OCI-LY1 (cell line): Measurements from ENCODE around the gene PGC.

Source experiments
- H2AFZ ChIP-seq: fragments of 200-600 bp; sonication (generic), shearing (Covaris generic); 2 replicates; pipeline ENCODE4 v1.6.0; 2014; ENCODE audit warnings: antibody characterized with exemption, mild to moderate bottlenecking, low read length
- H3F3A ChIP-seq: fragments of 200-600 bp; sonication (generic), shearing (Covaris generic); 2 replicates; pipeline ENCODE4 v1.6.0; 2014; ENCODE audit warnings: mild to moderate bottlenecking, antibody characterized with exemption, low read length, moderate library complexity; ENCODE audit not compliant: insufficient read depth
- H3K27ac ChIP-seq: fragments of 200-600 bp; sonication (generic); 2 replicates; pipeline ENCODE4 v1.5.1; 2014; ENCODE audit warnings: low read length, mixed run types, mild to moderate bottlenecking, low read depth; ENCODE audit not compliant: poor library complexity, severe bottlenecking
- H3K27me3 ChIP-seq: fragments of 200-600 bp; sonication (generic); 2 replicates; pipeline ENCODE4 v1.6.0; 2014; ENCODE audit warnings: antibody characterized with exemption, mild to moderate bottlenecking, low read length, moderate library complexity; ENCODE audit not compliant: insufficient read depth
- H3K36me3 ChIP-seq: fragments of 200-600 bp; sonication (generic); 2 replicates; pipeline ENCODE4 v1.6.1; 2014; ENCODE audit warnings: mild to moderate bottlenecking, antibody characterized with exemption, low read length, moderate library complexity, mixed read lengths; ENCODE audit not compliant: insufficient read depth
- H3K4me1 ChIP-seq: fragments of 200-600 bp; sonication (generic); 2 replicates; pipeline ENCODE4 v1.5.1; 2014; ENCODE audit warnings: mild to moderate bottlenecking, low read length, moderate library complexity; ENCODE audit not compliant: insufficient read depth, severe bottlenecking
- H3K4me2 ChIP-seq: fragments of 200-600 bp; sonication (generic), shearing (Covaris generic); 2 replicates; pipeline ENCODE4 v1.6.1; 2014; ENCODE audit warnings: low read length
- H3K4me3 ChIP-seq: fragments of 200-600 bp; sonication (generic); 2 replicates; pipeline ENCODE4 v1.5.1; 2014; ENCODE audit warnings: low read length, low read depth, mild to moderate bottlenecking, mixed read lengths; ENCODE audit not compliant: poor library complexity, severe bottlenecking
- H3K79me2 ChIP-seq: fragments of 200-600 bp; shearing (Covaris generic); 2 replicates; pipeline ENCODE4 v1.6.1; 2016; ENCODE audit warnings: mixed run types, low read length, mixed read lengths; ENCODE audit not compliant: insufficient read depth
- H3K9ac ChIP-seq: fragments of 200-600 bp; sonication (generic), shearing (Covaris generic); 2 replicates; pipeline ENCODE4 v1.6.1; 2014; ENCODE audit warnings: mild to moderate bottlenecking, low read length, mixed read lengths
- H3K9me2 ChIP-seq: fragments of 200-600 bp; sonication (generic), shearing (Covaris generic); 2 replicates; pipeline ENCODE4 v1.6.1; 2014; ENCODE audit warnings: low read depth, mild to moderate bottlenecking, low read length, mixed read lengths
- H3K9me3 ChIP-seq: fragments of 200-600 bp; shearing (Covaris generic); 2 replicates; pipeline ENCODE4 v1.6.1; 2014; ENCODE audit warnings: low read length, mixed read lengths
- H4K20me1 ChIP-seq: fragments of 200-600 bp; sonication (generic), shearing (Covaris generic); 2 replicates; pipeline ENCODE4 v1.6.0; 2016; ENCODE audit warnings: mild to moderate bottlenecking, low read length; ENCODE audit not compliant: insufficient read depth
- CTCF ChIP-seq: fragments of 200-600 bp; sonication (generic), shearing (Covaris generic); IDR thresholded peaks from 2 replicates; pipeline ENCODE4 v1.5.1; 2017; ENCODE audit warnings: mild to moderate bottlenecking, antibody characterized with exemption, low read length, moderate library complexity, mixed read lengths
- EZH2 ChIP-seq: fragments of 200-600 bp; sonication (generic), shearing (Covaris generic); IDR thresholded peaks from 2 replicates; pipeline ENCODE4 v1.8.0; 2017; ENCODE audit warnings: borderline replicate concordance, mixed run types, mild to moderate bottlenecking, antibody characterized with exemption, low read length, moderate library complexity, mixed read lengths

PGC gene

DNA sequence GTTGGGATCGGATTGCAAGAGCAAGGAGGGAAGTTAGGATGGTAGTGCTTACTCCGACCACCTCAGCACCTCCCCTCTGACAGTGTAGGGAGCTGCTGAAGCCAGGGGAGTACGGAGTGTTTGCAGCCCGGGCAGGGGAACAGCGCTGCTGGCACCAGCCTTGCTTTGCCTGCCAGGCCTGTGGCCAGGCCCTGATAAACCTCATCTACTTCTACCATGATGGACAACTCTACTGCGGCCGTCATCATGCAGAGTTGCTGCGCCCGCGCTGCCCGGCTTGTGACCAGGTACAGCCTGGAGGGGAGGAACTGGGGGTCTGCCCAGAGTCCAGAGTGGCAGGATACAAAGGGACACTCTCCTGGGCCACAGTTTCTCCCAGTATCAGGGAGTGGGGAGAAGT, 38.1 kb upstream of the PGC start:
- peaks cover 10% of the 10 kb centered on the region for H3K79me2 ChIP-seq
- no peaks in the 10 kb centered on the region for H3F3A ChIP-seq
- no peak for TF ChIP-seq CTCF
- no peak for TF ChIP-seq EZH2
- no peak overlapping the region for H2AFZ ChIP-seq
- no peak overlapping the region for H3K9ac ChIP-seq
- no peak overlapping the region for H3K4me3 ChIP-seq
- H3K4me2 ChIP-seq = no peak overlapping the region
- 0 out of 2 replicates have a peak, but pooled peaks cover 5% of the 10 kb centered on the region for H3K27me3 ChIP-seq
- peaks cover 23% of the 10 kb centered on the region for H3K4me1 ChIP-seq
- no peaks in the 10 kb centered on the region for H4K20me1 ChIP-seq
- H3K9me3 ChIP-seq = no peaks in the 10 kb centered on the region
- no peaks in the 10 kb centered on the region for H3K9me2 ChIP-seq
- no peak overlapping the region for H3K27ac ChIP-seq
- H3K36me3 ChIP-seq = peaks cover 14% of the 10 kb centered on the region

GRCh38 chr6:41784581-41785171, 37.5 kb upstream of the PGC start:
- no peaks in the 10 kb centered on the region for H3K9me3 ChIP-seq
- H3K9me2 ChIP-seq = no peaks in the 10 kb centered on the region
- peaks cover 8% of the 10 kb centered on the region for H3K36me3 ChIP-seq
- 0 out of 2 replicates have a peak, but pooled peaks cover 5% of the 10 kb centered on the region for H3K27me3 ChIP-seq
- peaks cover 7% of the 10 kb centered on the region for H3K79me2 ChIP-seq
- H3K4me2 ChIP-seq = no peak overlapping the region
- TF ChIP-seq EZH2 (no peak), CTCF (no peak)
- H3K4me1 ChIP-seq = peaks cover 23% of the 10 kb centered on the region
- no peaks in the 10 kb centered on the region for H3F3A ChIP-seq
- H4K20me1 ChIP-seq = no peaks in the 10 kb centered on the region
- no peak overlapping the region for H3K9ac ChIP-seq
- H3K27ac ChIP-seq = no peak overlapping the region
- H3K4me3 ChIP-seq = no peak overlapping the region
- H2AFZ ChIP-seq = no peak overlapping the region

DNA sequence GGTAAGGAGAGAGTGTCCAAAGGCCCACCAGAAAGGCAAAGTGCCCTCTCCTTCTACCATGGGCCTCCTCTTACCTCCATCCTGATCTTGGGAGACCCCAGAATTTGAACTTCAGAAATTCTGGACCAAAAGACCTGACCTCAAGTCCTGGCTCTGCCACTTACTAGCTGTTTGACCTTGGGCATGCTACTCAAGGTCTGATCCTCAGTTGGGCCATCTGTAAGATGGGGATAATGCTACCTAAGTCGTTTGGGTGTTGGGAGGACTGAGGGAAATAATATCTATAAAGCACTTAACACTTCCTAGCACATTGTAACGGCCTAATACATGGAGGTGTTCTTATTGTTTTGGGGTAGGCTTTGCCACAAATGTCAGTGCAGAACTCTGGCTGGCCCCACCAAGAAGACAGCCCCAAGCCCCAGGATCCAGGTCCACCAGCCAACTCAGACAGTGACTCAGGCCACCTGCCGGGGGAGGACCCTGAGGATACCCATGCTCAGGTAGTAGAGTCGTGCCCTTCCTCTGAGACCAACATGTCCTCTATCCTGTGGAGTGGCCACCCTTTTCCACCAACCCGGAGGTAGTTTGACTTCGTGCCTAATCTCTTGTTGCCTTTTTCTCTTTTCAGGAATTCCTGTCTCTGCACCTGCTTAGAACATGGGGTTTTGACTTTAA, 36.0 kb upstream of the PGC start:
- H3K9me3 ChIP-seq = no peaks in the 10 kb centered on the region
- no peaks in the 10 kb centered on the region for H4K20me1 ChIP-seq
- no peaks in the 10 kb centered on the region for H3K9me2 ChIP-seq
- TF ChIP-seq CTCF (no peak), EZH2 (no peak)
- H3K27me3 ChIP-seq = 0 out of 2 replicates have a peak, but pooled peaks cover 5% of the 10 kb centered on the region
- H3K9ac ChIP-seq = no peak overlapping the region
- H3K36me3 ChIP-seq = no peaks in the 10 kb centered on the region
- H3K79me2 ChIP-seq = peaks cover 5% of the 10 kb centered on the region
- H3K4me1 ChIP-seq = peaks cover 20% of the 10 kb centered on the region
- H3K27ac ChIP-seq = no peak overlapping the region
- H2AFZ ChIP-seq = no peak overlapping the region
- no peak overlapping the region for H3K4me3 ChIP-seq
- no peak overlapping the region for H3K4me2 ChIP-seq
- no peaks in the 10 kb centered on the region for H3F3A ChIP-seq
